Hematopoietic multipotent progenitor cell treated with erythropoietin and hydrocortisone succinate and interleukin-3 and kit ligand, for 6 days (in vitro differentiated cells): ENCODE measurements around the gene VPS51.
"Not testable (repeated sequence)": the region's sequence is repeated elsewhere in the genome, so short reads cannot be mapped to it uniquely, and the experiment has no call there.

ENCODE experiments used
- DNase-seq: peaks from one replicate; pipeline ENCODE4 v3.0.0-alpha.2; 2015

The VPS51 gene

GRCh38 chr11:65136515-65137096 is 40.6 kb downstream of the VPS51 start:
- no peak for DNase-seq

DNA sequence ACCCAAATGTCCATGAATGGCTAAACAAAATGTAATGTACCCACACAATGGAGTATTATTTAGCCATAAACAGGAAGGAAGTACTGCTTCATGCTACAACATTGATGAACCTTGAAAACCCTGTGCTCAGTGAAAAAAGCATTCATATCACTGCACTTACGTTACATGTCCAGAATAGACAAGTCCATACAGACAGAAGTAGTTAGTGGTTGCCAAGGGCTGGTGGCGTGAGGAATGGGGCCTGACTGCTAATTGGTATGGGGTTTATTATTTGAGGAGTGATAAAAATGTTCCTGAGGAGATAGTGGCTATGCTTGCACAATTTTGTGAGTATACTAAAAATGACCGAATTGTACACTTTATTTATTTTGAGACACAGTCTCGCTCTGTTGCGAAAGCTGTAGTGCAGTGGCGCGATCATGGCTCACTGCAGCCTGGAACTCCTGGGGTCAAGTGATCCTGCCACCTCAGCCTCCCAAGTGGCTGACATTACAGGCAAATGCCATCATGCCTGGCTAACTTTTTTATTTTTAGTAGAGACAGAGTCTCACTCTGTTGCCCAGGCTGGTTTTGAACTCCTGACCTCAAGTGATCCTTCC is 46.0 kb downstream of the VPS51 start:
- DNase-seq = no peak

GRCh38 chr11:65147352-65148075 is 51.5 kb downstream of the VPS51 start:
- DNase-seq = no peak

DNA sequence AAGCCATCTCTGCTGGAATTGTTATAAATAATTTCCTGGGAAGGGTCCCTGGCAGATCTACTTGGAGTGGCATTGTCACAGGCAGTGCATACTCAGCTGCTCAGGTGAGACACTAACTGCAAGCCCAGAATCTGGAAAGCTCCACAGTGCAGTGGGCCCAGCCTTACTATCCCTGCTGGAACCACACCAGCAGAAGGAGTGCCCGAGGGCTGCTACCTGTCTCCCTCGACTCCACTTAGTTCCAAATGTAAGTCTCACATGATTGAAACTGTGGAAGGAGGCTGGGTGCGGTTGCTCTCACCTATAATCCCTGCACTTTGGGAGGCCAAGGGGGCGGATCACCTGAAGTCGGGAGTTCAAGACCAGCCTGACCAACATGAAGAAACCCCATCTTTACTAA is 52.6 kb downstream of the VPS51 start:
- no peak for DNase-seq

- DNase-seq = not testable (repeated sequence)
Measured at GRCh38 chr11:65150131-65150508, 54.1 kb downstream of the VPS51 start.

DNA sequence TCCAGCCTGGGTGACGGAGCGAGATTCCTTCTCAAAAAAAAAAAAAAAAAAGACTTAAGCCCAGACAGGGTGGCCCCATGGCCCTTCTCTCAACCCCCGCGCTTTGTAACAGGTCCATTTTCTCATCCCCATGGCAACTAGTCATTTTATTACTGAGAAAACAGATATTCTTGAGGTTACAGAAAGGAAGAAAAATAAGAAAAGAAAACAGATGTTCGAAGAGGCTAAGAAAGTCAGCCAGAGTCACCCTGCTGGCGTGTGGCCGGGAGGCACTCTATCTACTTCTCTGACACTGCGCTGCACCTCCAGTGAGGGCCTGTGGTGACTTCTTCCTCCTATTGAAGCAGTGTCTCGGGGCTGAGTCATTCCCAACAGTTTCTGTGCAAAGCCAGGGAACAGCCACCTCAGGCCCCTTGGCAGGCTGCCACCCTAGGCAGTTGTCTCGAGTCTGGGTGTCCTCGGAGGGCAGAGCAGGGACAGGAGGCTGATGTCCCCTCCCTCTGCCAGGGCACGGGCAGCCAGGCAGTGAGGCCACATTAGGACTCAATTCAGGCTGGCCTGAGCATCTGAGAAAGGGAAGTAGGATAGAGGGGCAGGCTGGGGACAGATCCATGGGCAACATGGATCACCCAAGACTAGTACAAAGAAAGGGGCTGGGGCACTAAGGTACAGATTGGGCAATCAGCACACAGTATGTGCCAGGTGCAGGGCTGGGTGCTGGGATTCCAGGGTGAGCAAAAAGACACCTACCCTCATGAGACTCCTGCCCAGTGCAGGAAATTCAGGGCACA is 54.7 kb downstream of the VPS51 start:
- DNase-seq = peak; percentile 98

DNA sequence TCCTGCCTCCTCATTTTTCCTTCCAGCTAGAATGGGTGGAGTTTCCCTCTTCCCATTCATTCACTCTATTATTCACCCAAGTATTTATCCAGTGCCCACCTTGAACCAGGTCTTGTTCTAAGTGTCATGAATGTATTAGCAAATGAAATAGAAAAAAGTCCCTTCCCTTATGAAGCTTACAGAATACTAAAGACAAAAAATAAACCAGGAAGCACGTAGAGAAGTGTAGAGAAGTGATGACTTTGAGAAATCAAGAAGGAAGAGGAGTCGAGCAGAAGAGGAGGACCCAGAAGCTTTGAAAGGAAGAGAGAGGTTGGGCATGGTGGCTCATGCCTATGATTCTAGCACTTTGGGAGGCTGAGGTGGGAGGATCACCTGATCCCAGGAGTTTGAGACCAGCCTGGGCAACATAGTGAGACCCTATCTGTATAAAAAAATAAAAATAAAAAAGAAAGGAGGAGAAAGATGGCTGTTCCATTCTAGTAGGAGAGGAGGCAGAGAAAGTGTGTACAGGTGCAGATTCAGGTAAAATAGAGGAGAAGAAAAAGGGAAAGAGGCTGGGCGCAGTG is 55.4 kb downstream of the VPS51 start:
- no peak for DNase-seq

- no peak for DNase-seq
Measured at GRCh38 chr11:65152122-65152521, 56.1 kb downstream of the VPS51 start.

- DNase-seq = no peak
Measured at GRCh38 chr11:65156256-65156655, 60.2 kb downstream of the VPS51 start.

DNA sequence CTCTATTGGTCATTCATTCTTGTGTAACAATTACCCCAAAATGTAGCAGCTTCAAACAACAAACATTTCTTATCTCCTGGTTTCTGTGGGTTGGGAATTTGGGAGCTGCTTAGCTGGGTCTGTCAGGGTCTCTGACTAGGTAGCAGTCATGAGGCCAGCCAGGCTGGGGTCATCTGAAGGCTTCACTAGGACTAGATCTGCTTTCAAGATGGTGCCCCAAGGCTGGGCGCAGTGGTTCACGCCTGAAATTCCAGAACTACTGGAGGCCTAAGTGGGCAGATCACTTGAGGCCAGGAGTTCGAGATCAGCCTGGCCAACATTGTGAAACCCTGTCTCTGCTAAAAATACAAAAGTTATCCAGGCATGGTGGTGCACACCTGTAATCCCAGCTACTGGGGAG is 60.9 kb downstream of the VPS51 start:
- DNase-seq = no peak

DNA sequence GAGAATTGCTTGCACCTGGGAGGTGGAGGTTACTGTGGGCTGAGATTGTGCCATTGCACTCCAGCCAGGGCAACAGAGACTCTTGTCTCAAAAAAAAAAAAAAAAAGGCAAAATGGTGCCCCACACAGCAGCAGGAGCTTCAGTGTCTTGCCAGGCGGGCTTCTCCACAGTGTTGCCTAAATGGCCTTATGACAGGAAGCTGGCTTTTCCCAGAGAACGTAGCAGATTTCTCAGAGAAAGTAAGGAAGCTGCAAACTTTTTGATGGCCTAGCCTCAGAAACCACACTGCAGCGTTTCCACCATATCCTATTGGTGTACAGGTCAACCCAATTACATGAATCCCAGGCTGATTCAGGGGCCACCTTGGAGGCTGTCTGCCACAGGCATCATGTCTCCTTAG is 61.3 kb downstream of the VPS51 start:
- no peak for DNase-seq

- no peak for DNase-seq
Measured at GRCh38 chr11:65159012-65159411, 63.0 kb downstream of the VPS51 start.

- DNase-seq = no peak
Measured at GRCh38 chr11:65160643-65161042, 64.6 kb downstream of the VPS51 start.
